ENCODE results near the gene PIR. TPM values are rescaled to one million over a fixed set of nuclear protein-coding genes. Genes with fewer than 3 reads are reported as not detected.

Gene PIR
- total RNA-seq, 1 experiment from 2014 or later, result 17.1 TPM

DNA sequence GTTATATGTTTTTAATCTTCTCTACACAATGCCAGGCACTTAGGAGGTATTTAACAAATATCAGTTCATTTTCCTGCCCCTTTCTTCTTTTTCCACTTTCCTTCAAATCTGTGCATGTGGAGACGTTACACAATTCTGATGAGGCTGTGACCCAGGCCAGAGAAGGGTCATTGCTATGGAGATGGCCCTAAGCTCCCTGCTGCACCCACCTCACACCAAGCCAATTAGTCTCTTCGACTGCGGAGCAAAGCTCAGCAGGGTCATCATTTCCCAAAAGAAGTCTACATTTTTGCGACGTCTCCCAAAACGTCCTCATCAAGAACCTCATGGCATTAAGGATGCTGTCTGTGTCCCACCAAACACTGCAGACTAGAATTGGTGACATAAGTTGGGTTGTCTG lies 80.0 kb downstream of the PIR start:
- Mint-ChIP-seq H3K9me3 (peaks cover 10% of the 10 kb centered on the region), H3K27ac (no peak overlapping the region), H3K4me1 (peaks cover 16% of the 10 kb centered on the region), H3K36me3 (peaks cover 11% of the 10 kb centered on the region), H3K27me3 (ENCODE audit: low read depth) (no peaks in the 10 kb centered on the region), H3K4me3 (no peak overlapping the region)
- ATAC-seq (no peak), DNase-seq (ENCODE audit: low spot score) (no peak)
- POLR2A ChIA-PET, result no interaction called here
- CTCF ChIA-PET, result no interaction called here
- TF ChIP-seq NR3C1 (CRISPR knock-in tag; conservative IDR thresholded peaks at IDR 0.05; ENCODE audit: low read depth) (no peak), ZSCAN18 (CRISPR knock-in tag; IDR thresholded peaks at IDR 0.05) (no peak), ZNF219 (CRISPR knock-in tag; IDR thresholded peaks at IDR 0.05; ENCODE audit: borderline replicate concordance) (no peak), ZNF396 (CRISPR knock-in tag; IDR thresholded peaks at IDR 0.05; ENCODE audit: borderline replicate concordance) (no peak), RELA (CRISPR knock-in tag; IDR thresholded peaks at IDR 0.05; ENCODE audit: borderline replicate concordance) (no peak), NR2C2 (CRISPR knock-in tag; IDR thresholded peaks at IDR 0.05) (no peak), NFATC4 (CRISPR knock-in tag; IDR thresholded peaks at IDR 0.05) (no peak)
- TF ChIP-seq, protein P1, sequence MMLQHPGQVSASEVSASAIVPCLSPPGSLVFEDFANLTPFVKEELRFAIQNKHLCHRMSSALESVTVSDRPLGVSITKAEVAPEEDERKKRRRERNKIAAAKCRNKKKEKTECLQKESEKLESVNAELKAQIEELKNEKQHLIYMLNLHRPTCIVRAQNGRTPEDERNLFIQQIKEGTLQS (CRISPR knock-in tag; conservative IDR thresholded peaks at IDR 0.05), result no peak

GRCh38 chrX:15410947-15411346 lies 82.2 kb downstream of the PIR start:
- ATAC-seq, result no peak
- POLR2A ChIA-PET, result no interaction called here
- CTCF ChIA-PET, result no interaction called here

DNA sequence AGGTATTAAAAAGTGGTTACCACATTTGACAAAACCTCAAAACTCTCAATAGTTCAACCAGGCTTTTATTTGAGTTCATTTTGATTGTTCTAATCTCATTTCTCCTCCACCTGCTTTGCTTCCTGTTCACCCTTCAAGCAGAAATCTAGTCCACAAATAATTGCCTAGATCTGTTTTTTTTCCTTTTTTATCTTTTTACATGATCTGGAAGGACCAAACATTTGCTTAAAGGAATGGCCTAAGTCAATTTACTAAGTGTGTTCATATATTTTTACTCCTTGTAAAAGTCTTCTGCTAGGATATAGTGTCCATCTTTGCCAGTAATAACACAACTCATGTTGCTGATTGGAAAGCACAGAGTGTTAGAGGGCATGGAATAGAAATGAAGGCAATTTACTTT lies 82.7 kb downstream of the PIR start:
- H3K4me3 Mint-ChIP-seq, result no peak overlapping the region
- H3K36me3 Mint-ChIP-seq, result 0 out of 2 replicates have a peak, but pooled peaks cover 4% of the 10 kb centered on the region
- no peak for DNase-seq (ENCODE audit: low spot score)
- peaks cover 16% of the 10 kb centered on the region for H3K4me1 Mint-ChIP-seq
- POLR2A ChIA-PET, result no interaction called here
- ATAC-seq, result no peak
- no peak overlapping the region for H3K27ac Mint-ChIP-seq
- CTCF ChIA-PET, result no interaction called here
- no peaks in the 10 kb centered on the region for H3K27me3 Mint-ChIP-seq (ENCODE audit: low read depth)
- H3K9me3 Mint-ChIP-seq, result 0 out of 2 replicates have a peak, but pooled peaks cover 3% of the 10 kb centered on the region
- TF ChIP-seq PREB (CRISPR knock-in tag; IDR thresholded peaks at IDR 0.05; ENCODE audit: borderline replicate concordance) (no peak), ETV6 (CRISPR knock-in tag; IDR thresholded peaks at IDR 0.05) (no peak), ELF4 (CRISPR knock-in tag; IDR thresholded peaks at IDR 0.05; ENCODE audit: low read depth) (no peak), USF2 (CRISPR knock-in tag; IDR thresholded peaks at IDR 0.05) (no peak), MAX (CRISPR knock-in tag; IDR thresholded peaks at IDR 0.05) (no peak), FOXP1 (CRISPR knock-in tag; IDR thresholded peaks at IDR 0.05; ENCODE audit: borderline replicate concordance) (no peak)
- TF ChIP-seq, protein P2, sequence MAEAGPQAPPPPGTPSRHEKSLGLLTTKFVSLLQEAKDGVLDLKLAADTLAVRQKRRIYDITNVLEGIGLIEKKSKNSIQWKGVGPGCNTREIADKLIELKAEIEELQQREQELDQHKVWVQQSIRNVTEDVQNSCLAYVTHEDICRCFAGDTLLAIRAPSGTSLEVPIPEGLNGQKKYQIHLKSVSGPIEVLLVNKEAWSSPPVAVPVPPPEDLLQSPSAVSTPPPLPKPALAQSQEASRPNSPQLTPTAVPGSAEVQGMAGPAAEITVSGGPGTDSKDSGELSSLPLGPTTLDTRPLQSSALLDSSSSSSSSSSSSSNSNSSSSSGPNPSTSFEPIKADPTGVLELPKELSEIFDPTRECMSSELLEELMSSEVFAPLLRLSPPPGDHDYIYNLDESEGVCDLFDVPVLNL (CRISPR knock-in tag; IDR thresholded peaks at IDR 0.05; ENCODE audit: borderline replicate concordance, low read depth), result no peak

More at GRCh38 chrX:15410947-15411346, 82.2 kb downstream of the PIR start:
- Mint-ChIP-seq H3K27ac (no peak overlapping the region), H3K4me1 (peaks cover 16% of the 10 kb centered on the region), H3K9me3 (0 out of 2 replicates have a peak, but pooled peaks cover 3% of the 10 kb centered on the region), H3K4me3 (no peak overlapping the region), H3K27me3 (ENCODE audit: low read depth) (no peaks in the 10 kb centered on the region), H3K36me3 (0 out of 2 replicates have a peak, but pooled peaks cover 4% of the 10 kb centered on the region)
- TF ChIP-seq, protein P2 (CRISPR knock-in tag; IDR thresholded peaks at IDR 0.05; ENCODE audit: borderline replicate concordance, low read depth), result no peak
- TF ChIP-seq, protein P3, sequence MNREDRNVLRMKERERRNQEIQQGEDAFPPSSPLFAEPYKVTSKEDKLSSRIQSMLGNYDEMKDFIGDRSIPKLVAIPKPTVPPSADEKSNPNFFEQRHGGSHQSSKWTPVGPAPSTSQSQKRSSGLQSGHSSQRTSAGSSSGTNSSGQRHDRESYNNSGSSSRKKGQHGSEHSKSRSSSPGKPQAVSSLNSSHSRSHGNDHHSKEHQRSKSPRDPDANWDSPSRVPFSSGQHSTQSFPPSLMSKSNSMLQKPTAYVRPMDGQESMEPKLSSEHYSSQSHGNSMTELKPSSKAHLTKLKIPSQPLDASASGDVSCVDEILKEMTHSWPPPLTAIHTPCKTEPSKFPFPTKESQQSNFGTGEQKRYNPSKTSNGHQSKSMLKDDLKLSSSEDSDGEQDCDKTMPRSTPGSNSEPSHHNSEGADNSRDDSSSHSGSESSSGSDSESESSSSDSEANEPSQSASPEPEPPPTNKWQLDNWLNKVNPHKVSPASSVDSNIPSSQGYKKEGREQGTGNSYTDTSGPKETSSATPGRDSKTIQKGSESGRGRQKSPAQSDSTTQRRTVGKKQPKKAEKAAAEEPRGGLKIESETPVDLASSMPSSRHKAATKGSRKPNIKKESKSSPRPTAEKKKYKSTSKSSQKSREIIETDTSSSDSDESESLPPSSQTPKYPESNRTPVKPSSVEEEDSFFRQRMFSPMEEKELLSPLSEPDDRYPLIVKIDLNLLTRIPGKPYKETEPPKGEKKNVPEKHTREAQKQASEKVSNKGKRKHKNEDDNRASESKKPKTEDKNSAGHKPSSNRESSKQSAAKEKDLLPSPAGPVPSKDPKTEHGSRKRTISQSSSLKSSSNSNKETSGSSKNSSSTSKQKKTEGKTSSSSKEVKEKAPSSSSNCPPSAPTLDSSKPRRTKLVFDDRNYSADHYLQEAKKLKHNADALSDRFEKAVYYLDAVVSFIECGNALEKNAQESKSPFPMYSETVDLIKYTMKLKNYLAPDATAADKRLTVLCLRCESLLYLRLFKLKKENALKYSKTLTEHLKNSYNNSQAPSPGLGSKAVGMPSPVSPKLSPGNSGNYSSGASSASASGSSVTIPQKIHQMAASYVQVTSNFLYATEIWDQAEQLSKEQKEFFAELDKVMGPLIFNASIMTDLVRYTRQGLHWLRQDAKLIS (CRISPR knock-in tag; IDR thresholded peaks at IDR 0.05; ENCODE audit: borderline replicate concordance), result no peak
- TF ChIP-seq USF1 (CRISPR knock-in tag; IDR thresholded peaks at IDR 0.05), result no peak
- DNase-seq (ENCODE audit: low spot score), result no peak

All from WTC11 (cell line).